GM12873 (cell line): ENCODE results near the gene PACSIN2.

Experiments used
- CTCF ChIP-seq: IDR thresholded peaks from 2 replicates; pipeline ENCODE4 v1.5.1; 2012; ENCODE audit warnings: low read depth, mild to moderate bottlenecking, moderate library complexity, low read length, control low read depth; ENCODE audit not compliant: insufficient read depth; ENCODE audit errors: missing control alignments

PACSIN2 gene

GRCh38 chr22:42969348-42969975 is 45.5 kb downstream of the PACSIN2 start:
- TF ChIP-seq CTCF = no peak

DNA sequence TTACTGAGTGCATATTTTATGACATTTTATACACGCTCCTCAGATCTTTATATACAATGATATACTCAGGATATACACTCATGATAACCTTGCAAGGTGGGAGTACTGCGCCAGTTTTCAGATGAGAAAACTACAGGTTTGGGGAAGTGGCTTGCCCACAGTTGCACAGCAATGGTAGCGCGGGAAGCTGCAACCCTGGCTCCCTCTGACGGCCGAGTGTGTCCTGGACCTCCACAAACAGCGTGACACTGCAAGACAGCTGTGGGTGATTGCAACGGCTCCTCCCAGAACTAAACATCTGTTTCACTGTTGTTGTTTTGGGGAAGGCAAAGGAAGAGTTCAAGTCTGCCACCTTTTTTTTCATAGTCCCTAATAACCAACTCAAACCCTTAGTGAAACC is 47.0 kb downstream of the PACSIN2 start:
- TF ChIP-seq CTCF = no peak

- TF ChIP-seq CTCF = no peak
Observed at GRCh38 chr22:42967005-42967404, 47.9 kb downstream of the PACSIN2 start.

DNA sequence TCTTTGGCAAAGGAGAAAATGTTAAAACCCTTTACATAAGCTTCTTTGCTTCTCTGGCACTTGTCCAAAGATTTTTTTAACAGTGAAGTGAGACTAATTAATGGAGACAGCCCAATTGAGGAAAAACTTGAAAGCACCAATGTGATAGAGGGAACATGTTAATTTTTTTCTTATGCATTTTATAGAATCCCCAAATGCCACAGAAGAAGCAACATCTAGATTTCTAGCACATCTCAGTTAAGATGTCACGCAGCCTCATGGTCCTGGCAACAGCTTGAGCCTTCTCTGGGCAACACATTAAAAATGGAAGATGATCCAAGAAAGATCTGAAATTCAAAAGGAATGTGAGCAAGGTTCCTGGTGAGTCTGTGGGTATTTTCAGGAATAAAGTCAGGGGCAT is 48.5 kb downstream of the PACSIN2 start:
- TF ChIP-seq CTCF = no peak

- no peak for TF ChIP-seq CTCF
Observed at GRCh38 chr22:42964994-42965699, 49.8 kb downstream of the PACSIN2 start.

DNA sequence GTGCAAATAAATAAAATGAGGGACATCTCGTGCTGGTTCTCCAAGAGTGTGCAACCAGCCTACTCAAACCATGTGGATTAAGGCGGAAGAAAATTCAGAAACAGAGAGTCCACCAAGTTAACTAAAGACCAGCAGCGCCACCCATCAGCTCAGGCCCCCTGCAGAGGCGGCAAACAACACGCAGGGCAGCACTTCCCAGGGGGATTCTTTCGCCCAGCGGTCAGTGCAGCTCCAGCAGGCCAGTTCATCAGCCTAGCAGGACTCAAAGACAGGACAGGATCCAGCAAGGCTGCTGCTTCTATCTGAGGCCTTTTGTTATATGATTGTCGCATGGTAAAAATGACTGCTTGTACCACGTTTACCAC is 51.7 kb downstream of the PACSIN2 start:
- TF ChIP-seq CTCF = no peak

DNA sequence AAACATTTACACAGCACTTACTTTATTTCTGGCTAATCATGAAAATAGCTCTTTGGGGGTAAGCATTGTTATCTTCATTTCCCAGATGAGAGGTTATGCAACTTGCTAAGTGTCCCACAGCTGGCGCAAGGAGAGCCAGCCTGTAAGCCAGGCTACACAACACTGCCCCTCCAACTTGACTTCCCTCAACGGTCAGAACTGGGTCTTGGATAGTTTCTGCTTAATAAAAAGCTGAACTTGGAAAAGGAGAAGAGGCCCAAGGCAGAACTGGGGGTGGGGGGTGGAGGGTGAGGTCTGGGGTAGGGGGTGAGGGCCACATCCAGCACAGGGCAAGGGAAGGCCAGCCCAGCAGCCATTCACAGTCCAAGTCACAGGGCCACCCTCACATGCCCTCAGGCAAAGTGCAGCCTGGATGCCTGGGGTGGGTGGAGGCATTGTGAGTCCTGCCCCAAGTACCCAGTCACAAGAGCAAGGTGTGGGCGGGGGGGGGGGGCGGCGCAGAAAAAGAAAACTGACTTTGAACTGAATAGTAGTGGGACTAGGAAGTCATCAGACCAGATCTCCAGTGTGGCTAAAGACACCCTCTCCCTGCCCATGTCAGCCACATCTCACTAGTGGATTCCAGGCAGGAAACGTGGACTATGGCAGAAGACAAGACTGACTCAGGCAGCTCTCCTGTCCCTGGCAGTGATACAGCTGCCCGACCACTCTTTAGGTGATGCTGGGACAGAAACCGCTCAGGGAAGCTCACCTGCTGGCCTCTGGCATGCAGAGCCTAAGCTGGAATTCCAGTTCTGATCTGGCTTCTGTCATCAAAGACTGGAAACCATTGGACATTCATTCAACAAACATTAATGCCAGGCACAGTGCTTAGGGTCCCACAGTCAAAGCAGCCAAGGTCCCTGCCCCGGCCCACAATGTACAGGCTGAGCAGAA is 52.4 kb downstream of the PACSIN2 start:
- TF ChIP-seq CTCF = no peak
